GM12874 (cell line): ENCODE results near the gene MEI1.

Source experiments
- TF ChIP-seq, protein P1 (sequence below): IDR thresholded peaks from 2 replicates; pipeline ENCODE4 v1.5.1; 2011; ENCODE audit warnings: low read depth, mild to moderate bottlenecking, control low read depth, low read length, moderate library complexity; ENCODE audit not compliant: insufficient read depth

The MEI1 gene

GRCh38 chr22:41826021-41826420 lies 126.7 kb downstream of the MEI1 start:
- TF ChIP-seq, protein P1, sequence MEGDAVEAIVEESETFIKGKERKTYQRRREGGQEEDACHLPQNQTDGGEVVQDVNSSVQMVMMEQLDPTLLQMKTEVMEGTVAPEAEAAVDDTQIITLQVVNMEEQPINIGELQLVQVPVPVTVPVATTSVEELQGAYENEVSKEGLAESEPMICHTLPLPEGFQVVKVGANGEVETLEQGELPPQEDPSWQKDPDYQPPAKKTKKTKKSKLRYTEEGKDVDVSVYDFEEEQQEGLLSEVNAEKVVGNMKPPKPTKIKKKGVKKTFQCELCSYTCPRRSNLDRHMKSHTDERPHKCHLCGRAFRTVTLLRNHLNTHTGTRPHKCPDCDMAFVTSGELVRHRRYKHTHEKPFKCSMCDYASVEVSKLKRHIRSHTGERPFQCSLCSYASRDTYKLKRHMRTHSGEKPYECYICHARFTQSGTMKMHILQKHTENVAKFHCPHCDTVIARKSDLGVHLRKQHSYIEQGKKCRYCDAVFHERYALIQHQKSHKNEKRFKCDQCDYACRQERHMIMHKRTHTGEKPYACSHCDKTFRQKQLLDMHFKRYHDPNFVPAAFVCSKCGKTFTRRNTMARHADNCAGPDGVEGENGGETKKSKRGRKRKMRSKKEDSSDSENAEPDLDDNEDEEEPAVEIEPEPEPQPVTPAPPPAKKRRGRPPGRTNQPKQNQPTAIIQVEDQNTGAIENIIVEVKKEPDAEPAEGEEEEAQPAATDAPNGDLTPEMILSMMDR, result no peak

GRCh38 chr22:41826430-41827383 lies 127.4 kb downstream of the MEI1 start:
- TF ChIP-seq, protein P1, result no peak

- TF ChIP-seq, protein P1, result no peak
These were observed 128.4 kb downstream of the MEI1 start for GRCh38 chr22:41827671-41828070.

DNA sequence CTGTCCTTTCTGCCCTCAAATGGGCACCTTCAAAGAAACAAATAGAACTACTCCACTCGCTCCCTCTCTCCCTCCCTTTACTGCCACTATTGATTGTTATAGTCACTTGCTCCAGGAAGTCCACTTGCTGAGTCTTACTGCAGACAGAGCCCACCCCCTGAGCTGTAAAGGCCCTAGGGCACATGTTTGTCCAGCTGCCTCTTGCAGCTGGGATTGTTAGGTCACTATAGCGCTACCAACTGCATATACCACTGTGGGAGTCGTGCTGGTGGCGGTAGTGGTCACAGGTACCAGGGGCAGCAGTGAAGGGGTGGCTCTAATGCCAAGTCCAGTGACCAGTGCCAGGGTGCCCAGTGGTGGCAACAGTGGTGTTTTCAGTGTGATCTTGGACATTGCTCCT lies 129.2 kb downstream of the MEI1 start:
- TF ChIP-seq, protein P1, result no peak

GRCh38 chr22:41830174-41830573 lies 130.9 kb downstream of the MEI1 start:
- TF ChIP-seq, protein P1, result no peak

DNA sequence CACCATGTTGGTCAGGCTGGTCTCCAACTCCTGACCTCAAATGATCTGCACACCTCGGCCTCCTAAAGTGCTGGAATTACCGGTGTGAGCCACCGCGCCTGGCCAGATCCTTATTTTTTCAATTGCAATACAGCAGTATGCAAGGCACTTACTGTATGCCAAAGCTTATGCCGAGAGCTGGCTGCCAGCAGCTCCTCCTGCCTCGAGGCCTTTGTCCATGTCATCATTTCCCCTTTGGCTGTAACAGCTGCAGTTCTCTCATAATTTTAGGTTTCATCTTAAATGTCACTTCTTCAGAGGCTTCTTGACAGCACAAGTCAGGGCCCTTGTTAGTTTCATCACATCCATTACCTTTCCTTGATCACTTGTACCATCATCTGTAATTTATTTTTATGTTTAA lies 132.1 kb downstream of the MEI1 start:
- TF ChIP-seq, protein P1, result no peak

- TF ChIP-seq, protein P1, result no peak
These were observed 132.7 kb downstream of the MEI1 start for GRCh38 chr22:41831828-41832552.
